A549 treated with dexamethasone at 1 μM for 4 hours (cell line): ENCODE data around the gene LRRC18. TPM values are rescaled to one million over a fixed set of nuclear protein-coding genes. Genes with fewer than 3 reads are reported as not detected.

ENCODE experiments used
- total RNA-seq: library from RNA; stranded (reverse); fragments of 200-300 nt; extraction: Qiagen RNA extraction; gene quantifications from 5 replicates; pipeline ENCODE4 v1.2.3, GENCODE V29; 2022

LRRC18 gene
- total RNA-seq = not detected in 5 replicates

GRCh38 chr10:48939790-48940325 is at the start of gene LRRC18:
Gene LRRC18, minus strand, starts transcription at chr10:48939840. Its CDS starts 25,685 bp downstream, at chr10:48914155.

Other genes starting within 250 kb of the LRRC18 start
- 0.24 to 0.42 TPM (median 0.35 TPM) in 5 replicates for gene VSTM4, start 175.7 kb upstream of the LRRC18 start, total RNA-seq
- not detected in 5 replicates for gene FAM170B, start 194.2 kb upstream of the LRRC18 start, total RNA-seq
- gene TMEM273, start 248.6 kb upstream of the LRRC18 start, total RNA-seq = not detected in 5 replicates